Lung (tissue), 12 donors: ENCODE results near the gene NEB. TPM values are rescaled to one million over a fixed set of nuclear protein-coding genes. Genes with fewer than 3 reads are reported as not detected.
"Not testable (repeated sequence)": the region's sequence is repeated elsewhere in the genome, so short reads cannot be mapped to it uniquely, and the experiment has no call there.

ENCODE experiments used
- ATAC-seq: fragments of 200-7000 bp; cut with Tn5 transposase; one replicate; pipeline ENCODE4 v1.9.1; 2020; ENCODE audit warnings: moderate number of reproducible peaks; ENCODE audit not compliant: insufficient read depth, low FRiP score
- DNase-seq, 3 donors: peaks; one replicate each; pipeline ENCODE4 v3.0.0-alpha.2; 2013 to 2017
- H3K27ac ChIP-seq, 2 donors: one replicate each; pipeline ENCODE4 v1.5.1; 2013; ENCODE audit warnings: mild to moderate bottlenecking in 2 of 2, moderate library complexity in 2 of 2, control low read depth in 1 of 2, inconsistent platforms in 1 of 2, low read depth in 1 of 2, low read length in 1 of 2
- H3K27me3 ChIP-seq, 3 donors: one replicate each; pipeline ENCODE4 v1.5.1; 2013; ENCODE audit warnings: low read length in 2 of 3; ENCODE audit not compliant: control insufficient read depth in 3 of 3, insufficient read depth in 3 of 3
- H3K36me3 ChIP-seq, 4 donors: one replicate each; pipeline ENCODE4 v1.5.1; 2013; ENCODE audit warnings: low read length in 4 of 4, mild to moderate bottlenecking in 1 of 4, moderate library complexity in 1 of 4; ENCODE audit not compliant: control insufficient read depth in 4 of 4, insufficient read depth in 4 of 4
- H3K4me1 ChIP-seq, 5 donors: one replicate each; pipeline ENCODE4 v1.5.1; 2013; ENCODE audit warnings: low read length in 5 of 5, mild to moderate bottlenecking in 2 of 5, moderate library complexity in 1 of 5; ENCODE audit not compliant: control insufficient read depth in 5 of 5, insufficient read depth in 5 of 5
- H3K4me3 ChIP-seq: one replicate; pipeline ENCODE4 v1.5.1; 2013; ENCODE audit warnings: mild to moderate bottlenecking, control low read depth, moderate library complexity
- H3K9ac ChIP-seq, 2 donors: one replicate each; pipeline ENCODE4 v1.5.1; 2013; ENCODE audit warnings: low read length in 2 of 2, control low read depth in 1 of 2; ENCODE audit not compliant: insufficient read depth in 1 of 2
- H3K9me3 ChIP-seq, 4 donors: one replicate each; pipeline ENCODE4 v1.5.1; 2013; ENCODE audit warnings: low read length in 3 of 4, mild to moderate bottlenecking in 1 of 4, moderate library complexity in 1 of 4; ENCODE audit not compliant: control insufficient read depth in 4 of 4, insufficient read depth in 3 of 4
- CTCF ChIP-seq: IDR thresholded peaks from 2 replicates; pipeline ENCODE4 v1.5.1; 2012; ENCODE audit warnings: mild to moderate bottlenecking; ENCODE audit errors: control extremely low read depth, extremely low read depth
- WGBS, 2 donors: extraction: QIAGEN DNeasy Blood & Tissue Kit; methylation state at CpG; one replicate each; pipeline ENCODE4 v1.1.7; 2013; 5-methylcytosine and 5-hydroxymethylcytosine counted together
- polyA plus RNA-seq, 2 donors: library from polyadenylated mRNA; stranded (reverse); fragments of 200-250 nt; gene quantifications; one replicate each; pipeline ENCODE4 v1.2.1, GENCODE V29; 2013
- total RNA-seq, 2 donors: library from RNA; depleted of rRNA in 1 of 2; stranded (reverse); fragments of >200 nt in 1 of 2; gene quantifications; one replicate each; pipeline ENCODE4 v1.2.1, GENCODE V29; 2014 to 2021
- donor health status: control.
- donor health status: control.
- donor health status: Bipolar disorder and iron deficiency.
- donor health status: healthy.
- donor health status: DM: yes; HTN: yes; CAD: no.

NEB gene
- total and polyA plus RNA-seq, 4 donors, result 0.52 to 2.1 (median 1.0) TPM

- no peaks in the 10 kb centered on the region for H3K27me3 ChIP-seq
- ATAC-seq (no peak), DNase-seq (no peak)
- H3K9me3 ChIP-seq, result no peaks in the 10 kb centered on the region
- H3K4me3 ChIP-seq, result no peak overlapping the region
- H3K9ac ChIP-seq, result no peak overlapping the region
- TF ChIP-seq CTCF, result no peak
- H3K27ac ChIP-seq, result no peak overlapping the region
- H3K36me3 ChIP-seq, result no peaks in the 10 kb centered on the region
- peaks cover 0 to 21% (median 0%) of the 10 kb centered on the region in 5 donors for H3K4me1 ChIP-seq
- 91 to 98% methylated on average over 5 of the region's 5 CpGs for WGBS, 2 donors
Observed at GRCh38 chr2:151567006-151567405, 167.3 kb downstream of the NEB start.

GRCh38 chr2:151562398-151562797, 171.9 kb downstream of the NEB start:
- Histone ChIP-seq H3K9me3 (no peaks in the 10 kb centered on the region), H3K4me1 (peaks cover 0 to 3% (median 0%) of the 10 kb centered on the region in 5 donors), H3K27ac (no peak overlapping the region), H3K27me3 (no peaks in the 10 kb centered on the region), H3K4me3 (no peak overlapping the region), H3K9ac (no peak overlapping the region), H3K36me3 (no peaks in the 10 kb centered on the region)
- DNase-seq (no peak), ATAC-seq (no peak)
- TF ChIP-seq CTCF, result no peak
- 92 to 94% methylated on average over 8 of the region's 8 CpGs for WGBS, 2 donors

- Histone ChIP-seq H3K27me3 (no peaks in the 10 kb centered on the region), H3K4me1 (peaks cover 0 to 3% (median 0%) of the 10 kb centered on the region in 5 donors), H3K9ac (no peak overlapping the region), H3K27ac (no peak overlapping the region), H3K9me3 (no peaks in the 10 kb centered on the region), H3K4me3 (no peak overlapping the region), H3K36me3 (no peaks in the 10 kb centered on the region)
- WGBS, 2 donors, result 34 to 37% methylated on average over 3 of the region's 3 CpGs
- DNase-seq (peak in 1 of 3 donors; percentile 33), ATAC-seq (peak; percentile 72)
- no peak for TF ChIP-seq CTCF
Observed at GRCh38 chr2:151560289-151560688, 174.0 kb downstream of the NEB start.

GRCh38 chr2:151559431-151559830, 174.8 kb downstream of the NEB start:
- not testable (repeated sequence) for H3K4me1 ChIP-seq, H3K36me3 ChIP-seq, H3K27ac ChIP-seq, H3K27me3 ChIP-seq, H3K9me3 ChIP-seq, H3K4me3 ChIP-seq, DNase-seq, ATAC-seq, H3K9ac ChIP-seq
- WGBS, 2 donors, result 96 to 97% methylated on average over 2 of the region's 2 CpGs

GRCh38 chr2:151557883-151558282, 176.4 kb downstream of the NEB start:
- not testable (repeated sequence) for DNase-seq, H3K36me3 ChIP-seq, H3K9ac ChIP-seq, H3K4me1 ChIP-seq, H3K27ac ChIP-seq, H3K4me3 ChIP-seq, H3K9me3 ChIP-seq, H3K27me3 ChIP-seq, ATAC-seq
- WGBS, 2 donors, result 25 to 47% methylated on average over 2 of the region's 2 CpGs
